SJSA1 (cell line): ENCODE data around the gene RUVBL1. TPM values are rescaled to one million over a fixed set of nuclear protein-coding genes. Genes with fewer than 3 reads are reported as not detected.
"Not testable (repeated sequence)": the region's sequence is repeated elsewhere in the genome, so short reads cannot be mapped to it uniquely, and the experiment has no call there.

Experiments used
- DNase-seq, 2 experiments: peaks; one replicate each; pipeline ENCODE4 v3.0.0-alpha.2; 2015 to 2020; ENCODE audit warnings: low spot score in 2 of 2, low read depth in 1 of 2
- H3K27ac ChIP-seq: fragments of 250-450 bp; sonication (Bioruptor Pico); 2 replicates; pipeline ENCODE4 v1.5.1; 2020; ENCODE audit warnings: mild to moderate bottlenecking, moderate library complexity
- H3K27me3 ChIP-seq: fragments of 250-450 bp; sonication (Bioruptor Pico); replicated peaks from 2 replicates; pipeline ENCODE4 v1.5.1; 2020; ENCODE audit warnings: mild to moderate bottlenecking, moderate library complexity
- H3K36me3 ChIP-seq: fragments of 250-450 bp; sonication (Bioruptor Pico); 2 replicates; pipeline ENCODE4 v1.5.1; 2020; ENCODE audit warnings: mild to moderate bottlenecking
- H3K4me1 ChIP-seq: fragments of 250-450 bp; sonication (Bioruptor Pico); replicated peaks from 2 replicates; pipeline ENCODE4 v1.6.1; 2021; ENCODE audit warnings: mild to moderate bottlenecking
- H3K4me3 ChIP-seq: fragments of 250-450 bp; sonication (Bioruptor Pico); 2 replicates; pipeline ENCODE4 v1.5.1; 2020; ENCODE audit warnings: mild to moderate bottlenecking
- H3K9me3 ChIP-seq: fragments of 250-450 bp; sonication (Bioruptor Pico); replicated peaks from 2 replicates; pipeline ENCODE4 v1.5.1; 2020; ENCODE audit warnings: mild to moderate bottlenecking
- total RNA-seq: library from RNA; depleted of rRNA; stranded (reverse); fragments of >200 nt; shearing (Covaris generic); gene quantifications from 2 replicates; pipeline ENCODE4 v1.2.3, GENCODE V29; 2014; rRNA removed

Gene RUVBL1
- total RNA-seq: 83.8 and 101 TPM in 2 replicates

DNA sequence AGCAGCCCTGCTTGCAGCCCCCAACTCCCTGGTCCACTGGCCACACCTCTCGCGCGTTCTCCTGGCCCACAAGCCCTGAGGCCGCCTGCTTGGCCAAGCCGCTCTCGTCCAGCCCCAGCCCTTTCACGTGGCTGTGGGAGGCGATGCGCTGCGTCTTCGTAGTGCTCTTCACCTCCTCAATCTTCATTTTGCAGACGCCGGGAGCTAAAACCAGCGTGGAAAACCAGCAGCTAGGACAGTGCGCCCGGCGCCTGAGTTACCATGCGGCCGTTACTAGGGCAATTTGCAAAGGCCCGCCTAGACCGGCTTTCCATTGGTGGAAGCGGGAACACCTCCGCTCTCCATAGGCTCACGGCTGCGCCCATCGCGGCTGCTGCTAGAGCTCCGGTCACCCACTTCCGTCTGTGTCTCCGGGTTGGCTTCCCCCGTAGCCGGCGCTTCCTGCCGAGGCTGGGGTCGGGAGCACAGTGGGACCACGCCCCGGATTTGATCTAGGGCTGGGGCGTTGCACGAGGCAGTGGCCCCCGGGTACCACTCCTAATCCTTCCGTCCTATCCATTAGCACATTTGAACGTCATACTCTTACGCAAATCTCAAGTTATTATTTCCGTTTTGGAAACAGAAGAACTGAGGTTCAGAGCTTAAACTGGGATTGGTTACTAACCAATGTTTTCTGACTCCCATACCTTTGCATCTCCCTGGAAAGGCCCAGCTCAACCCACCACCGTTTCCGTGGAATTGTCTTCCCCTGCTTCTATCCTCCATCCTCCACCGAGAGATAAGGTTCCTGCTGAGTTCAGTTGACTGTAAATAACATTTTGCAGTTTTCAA lies at the start of gene RUVBL1:
RUVBL1 (minus strand) TSS at position 275 of the 831 bp plus-strand sequence; CDS start at position 187, 88 bp downstream.
- Histone ChIP-seq H3K27me3 (no peaks in the 10 kb centered on the region), H3K4me1 (peaks cover 14% of the 10 kb centered on the region), H3K9me3 (no peaks in the 10 kb centered on the region), H3K4me3 (peak within 1 kb of the TSS; percentile 73), H3K36me3 (peaks cover 17% of the 10 kb centered on the region), H3K27ac (peak within 1 kb of the TSS; percentile 68)
- DNase-seq: peak; percentile 87 to 98

DNA sequence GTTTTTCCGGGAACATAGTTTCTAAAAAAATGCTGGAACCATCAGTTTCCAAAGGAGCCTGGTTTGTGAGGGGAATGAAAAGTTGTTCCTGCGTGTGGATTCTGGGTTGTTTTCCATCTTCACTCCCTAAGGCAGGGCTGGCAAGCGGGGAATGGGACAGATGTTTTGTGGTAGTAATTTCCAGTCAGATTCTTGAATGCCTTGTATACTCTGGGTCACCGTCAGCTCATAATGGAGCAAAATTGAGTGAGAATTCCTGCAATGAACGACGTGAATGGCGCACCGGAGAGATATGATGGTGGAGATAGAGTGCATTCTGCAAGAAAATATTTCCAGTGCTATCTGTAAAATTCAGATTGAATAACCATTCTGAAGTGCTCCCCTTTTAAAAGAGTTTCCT lies 49.6 kb upstream of the RUVBL1 start:
- Histone ChIP-seq H3K4me3 (no peak overlapping the region), H3K36me3 (no peaks in the 10 kb centered on the region), H3K9me3 (no peaks in the 10 kb centered on the region), H3K27ac (no peak overlapping the region), H3K27me3 (no peaks in the 10 kb centered on the region), H3K4me1 (peaks cover 4% of the 10 kb centered on the region; the same call in 1 of the 2 replicates)
- DNase-seq: no peak

DNA sequence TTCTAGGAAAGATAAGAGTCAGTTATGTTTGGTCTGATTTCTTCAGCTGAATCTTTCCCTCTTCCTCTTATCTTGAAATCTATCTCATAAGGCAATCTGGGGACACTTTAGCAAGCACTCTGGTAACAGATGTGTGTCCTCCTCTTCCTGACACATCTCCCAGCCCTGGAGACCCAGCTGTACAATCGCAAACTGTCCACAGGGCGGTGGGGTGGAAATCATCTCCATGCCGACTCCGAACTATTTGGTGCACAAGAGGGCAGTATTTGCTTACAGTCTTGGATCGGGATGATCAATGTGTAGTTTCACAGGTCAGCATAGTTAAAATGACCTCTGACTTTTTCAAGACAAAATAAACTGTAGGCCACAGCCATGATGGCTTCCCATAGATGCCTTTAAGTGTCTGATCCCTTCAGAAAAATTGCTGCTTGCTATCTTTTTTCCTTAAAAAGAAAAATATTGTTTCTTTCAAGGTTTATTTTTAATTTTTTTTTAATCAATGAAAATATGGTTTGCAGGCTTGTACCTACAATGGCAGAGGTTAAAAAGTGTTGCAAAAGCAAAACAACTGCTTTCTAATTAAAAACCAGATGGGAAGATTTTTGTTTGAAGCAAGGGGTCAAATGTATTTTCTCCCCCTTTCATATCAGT lies 47.4 kb upstream of the RUVBL1 start:
- no peaks in the 10 kb centered on the region for H3K27me3 ChIP-seq
- H3K9me3 ChIP-seq: no peaks in the 10 kb centered on the region
- no peak overlapping the region for H3K4me3 ChIP-seq
- H3K27ac ChIP-seq: no peak overlapping the region
- peak; percentile 48 to 64 for DNase-seq
- H3K4me1 ChIP-seq: no peaks in the 10 kb centered on the region; the same call in 1 of the 2 replicates
- H3K36me3 ChIP-seq: no peaks in the 10 kb centered on the region

DNA sequence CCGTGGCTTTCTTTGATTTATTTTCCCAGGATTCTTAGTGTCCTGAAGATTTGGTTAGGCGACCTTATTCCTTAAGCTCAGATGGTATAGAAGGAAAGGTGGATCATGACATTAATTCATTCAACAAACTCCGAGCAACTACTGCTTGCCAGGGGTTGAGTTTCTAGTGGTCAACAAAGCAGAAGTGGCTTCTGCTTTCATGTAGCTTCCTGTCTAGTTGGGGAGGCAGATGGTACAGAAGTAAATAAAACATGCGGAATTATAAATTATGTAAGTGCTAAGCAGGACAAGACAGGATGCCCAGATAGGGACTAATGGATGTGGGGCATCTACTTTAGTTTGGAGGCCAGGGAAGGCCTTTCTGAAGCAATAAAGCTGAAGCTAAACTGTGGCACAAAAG lies 45.2 kb upstream of the RUVBL1 start:
- H3K9me3 ChIP-seq: no peaks in the 10 kb centered on the region
- no peaks in the 10 kb centered on the region for H3K27me3 ChIP-seq
- no peaks in the 10 kb centered on the region for H3K36me3 ChIP-seq
- H3K27ac ChIP-seq: no peak overlapping the region
- no peak for DNase-seq
- H3K4me3 ChIP-seq: no peak overlapping the region
- H3K4me1 ChIP-seq: no peaks in the 10 kb centered on the region; the same call in 1 of the 2 replicates

DNA sequence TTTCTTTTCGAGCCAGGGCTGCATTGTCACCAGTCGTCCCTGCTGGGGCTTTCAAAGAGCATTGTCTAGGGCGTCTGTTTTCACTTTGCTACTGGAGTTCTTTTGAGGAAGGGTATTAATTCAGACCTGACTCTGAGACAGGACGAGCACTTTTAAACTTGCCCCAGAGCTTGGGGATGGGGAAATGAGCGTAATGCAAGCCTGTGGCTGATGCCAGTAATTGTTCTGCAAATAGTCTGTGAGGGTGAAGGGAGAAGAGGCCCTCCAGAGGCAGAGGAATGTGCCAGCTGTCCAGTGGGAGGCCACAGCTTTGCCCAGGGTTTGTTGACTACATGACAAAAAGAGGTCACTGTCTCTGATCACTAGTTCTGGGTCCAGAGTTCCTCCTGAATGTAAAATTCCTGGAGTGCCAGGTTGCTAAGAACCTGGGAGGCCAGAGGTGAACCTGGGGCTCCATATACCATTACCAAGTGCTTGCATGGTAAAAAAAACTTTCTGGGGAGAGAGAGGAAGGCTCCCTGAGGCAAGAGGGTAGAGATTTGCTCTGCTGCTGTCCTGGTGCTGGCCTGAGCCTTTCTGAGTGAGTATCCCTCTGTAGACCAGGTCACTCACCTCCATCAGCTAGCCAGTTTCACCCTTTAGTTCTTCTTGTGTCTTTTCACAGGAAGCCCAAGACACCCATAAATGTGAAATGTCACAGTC lies 44.5 kb upstream of the RUVBL1 start:
- no peaks in the 10 kb centered on the region for H3K9me3 ChIP-seq
- no peaks in the 10 kb centered on the region; the same call in 1 of the 2 replicates for H3K4me1 ChIP-seq
- no peaks in the 10 kb centered on the region for H3K36me3 ChIP-seq
- H3K4me3 ChIP-seq: no peak overlapping the region
- DNase-seq: peak in 1 of 2 experiments; percentile 7
- no peaks in the 10 kb centered on the region for H3K27me3 ChIP-seq
- no peak overlapping the region for H3K27ac ChIP-seq

DNA sequence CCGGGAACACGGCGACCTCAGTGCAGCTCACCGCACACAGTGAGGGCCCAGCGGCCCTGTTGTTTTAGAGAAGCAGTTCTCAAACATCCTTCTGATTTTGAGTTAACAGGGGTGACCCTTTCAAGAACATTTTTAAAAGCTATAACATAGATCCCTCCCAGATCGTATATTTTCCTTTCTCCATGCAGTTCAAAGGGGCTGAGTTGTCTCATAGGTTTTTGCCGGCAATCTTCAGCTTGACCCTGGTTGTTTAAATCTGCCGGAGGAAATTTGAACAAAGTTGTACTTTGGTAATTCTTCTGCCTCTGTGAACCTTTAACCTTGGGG lies 44.0 kb upstream of the RUVBL1 start:
- no peaks in the 10 kb centered on the region for H3K27me3 ChIP-seq
- no peaks in the 10 kb centered on the region for H3K36me3 ChIP-seq
- no peaks in the 10 kb centered on the region for H3K9me3 ChIP-seq
- H3K4me1 ChIP-seq: no peaks in the 10 kb centered on the region; the same call in 1 of the 2 replicates
- H3K4me3 ChIP-seq: no peak overlapping the region
- DNase-seq: no peak
- H3K27ac ChIP-seq: no peak overlapping the region

DNA sequence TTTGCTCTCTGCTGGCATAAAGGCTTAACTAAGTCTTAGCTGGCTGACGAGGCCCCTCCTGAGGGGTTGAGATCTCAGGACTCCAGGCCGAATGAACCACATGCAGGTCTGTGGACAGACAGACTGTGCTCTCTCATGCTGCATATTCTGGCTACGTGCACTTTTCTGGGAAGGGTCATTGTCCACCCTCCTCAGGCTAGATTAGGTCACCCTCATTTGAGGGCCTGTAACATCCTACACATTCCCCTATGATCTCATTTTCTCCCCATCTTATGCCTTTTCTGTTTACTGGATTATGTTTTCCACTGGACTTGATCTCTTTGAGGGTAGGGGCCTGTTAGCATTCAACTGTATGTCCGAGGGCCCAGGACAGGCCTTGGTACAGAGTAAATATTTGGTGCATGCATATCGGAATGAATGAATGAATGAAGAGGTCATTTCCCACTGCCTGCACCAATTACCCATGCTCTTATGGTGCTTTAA lies 43.4 kb upstream of the RUVBL1 start:
- Histone ChIP-seq H3K27me3 (no peaks in the 10 kb centered on the region), H3K9me3 (no peaks in the 10 kb centered on the region), H3K4me1 (no peaks in the 10 kb centered on the region; the same call in 1 of the 2 replicates), H3K36me3 (no peaks in the 10 kb centered on the region), H3K27ac (no peak overlapping the region), H3K4me3 (no peak overlapping the region)
- no peak for DNase-seq

DNA sequence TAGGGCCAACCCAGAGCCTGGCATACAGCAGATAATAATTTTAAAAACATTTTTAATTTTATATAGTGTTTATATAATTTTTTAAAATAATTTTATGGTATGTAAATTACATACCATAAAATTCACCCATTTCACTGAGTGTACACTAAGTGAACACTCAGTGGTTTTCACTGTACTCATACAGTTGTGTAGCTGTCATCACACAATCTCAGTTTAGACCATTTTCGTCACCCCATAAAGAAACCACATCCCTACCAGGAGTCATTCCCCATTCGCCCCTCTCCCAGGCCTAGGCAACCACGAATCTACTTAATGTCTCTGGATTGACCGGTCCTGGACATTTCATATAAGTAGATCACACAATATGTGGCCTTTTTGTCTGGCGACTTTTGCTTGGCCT lies 39.8 kb upstream of the RUVBL1 start:
- Histone ChIP-seq H3K4me3 (no peak overlapping the region), H3K27me3 (no peaks in the 10 kb centered on the region), H3K9me3 (no peaks in the 10 kb centered on the region), H3K4me1 (no peaks in the 10 kb centered on the region; the same call in 1 of the 2 replicates), H3K36me3 (peaks cover 8% of the 10 kb centered on the region; the same call in 1 of the 2 replicates), H3K27ac (no peak overlapping the region)
- DNase-seq: no peak

DNA sequence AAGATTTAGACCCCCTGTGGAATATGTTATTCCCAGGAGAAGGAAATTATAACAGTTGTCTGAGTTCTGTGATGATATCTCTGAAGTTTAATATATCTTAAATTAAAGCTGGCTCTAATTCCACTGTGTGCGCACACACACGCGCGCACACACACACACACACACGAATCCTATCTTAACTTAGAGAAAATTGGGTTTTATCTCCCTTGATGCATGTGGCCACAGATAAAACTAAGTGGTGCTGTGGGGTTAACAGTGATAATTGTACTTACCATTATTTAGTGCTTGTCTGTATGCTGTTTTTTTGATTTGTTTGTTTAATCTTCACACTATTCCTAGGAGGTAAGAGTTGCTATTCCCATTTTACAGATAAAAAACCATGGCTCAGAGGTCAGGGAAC lies 37.0 kb upstream of the RUVBL1 start:
- Histone ChIP-seq H3K36me3 (peaks cover 34% of the 10 kb centered on the region), H3K27me3 (no peaks in the 10 kb centered on the region), H3K4me3 (no peak overlapping the region), H3K9me3 (no peaks in the 10 kb centered on the region; the same call in 1 of the 2 replicates), H3K4me1 (no peaks in the 10 kb centered on the region), H3K27ac (no peak overlapping the region)
- no peak for DNase-seq

DNA sequence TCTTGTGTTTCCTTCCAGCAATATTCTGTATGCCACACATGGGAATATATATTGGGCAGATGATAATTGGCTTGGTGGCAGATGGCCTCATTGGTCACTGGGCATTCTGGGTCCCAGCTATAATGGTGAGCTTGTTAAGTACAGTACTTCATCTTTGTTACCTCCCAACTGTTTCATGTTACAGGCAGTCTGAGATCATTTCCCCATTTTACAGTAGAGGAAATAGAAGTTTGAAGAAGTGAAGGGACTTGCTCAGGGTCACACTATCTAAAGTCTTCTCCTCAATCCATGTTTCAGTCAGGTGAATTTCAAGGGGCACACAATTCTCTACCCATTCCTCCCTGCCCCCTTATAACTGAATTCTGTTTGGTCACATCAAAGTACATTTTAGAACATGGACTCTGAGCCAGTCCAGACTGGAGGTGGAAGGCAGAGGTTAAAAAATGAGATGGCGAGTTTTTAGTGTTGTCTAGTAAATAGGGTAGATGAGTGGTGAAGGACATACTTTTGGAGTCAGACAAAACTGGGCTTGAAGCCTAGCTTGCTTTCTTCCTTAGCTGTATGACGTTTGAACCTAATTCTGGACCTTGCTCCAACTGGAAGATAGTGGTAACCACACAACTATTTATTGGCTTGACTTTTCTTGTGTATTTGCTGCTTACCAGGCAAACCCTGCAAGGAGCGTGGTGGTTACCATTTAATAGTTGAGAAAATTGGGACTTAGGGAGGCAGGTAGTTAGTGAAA lies 32.2 kb upstream of the RUVBL1 start:
- H3K27me3 ChIP-seq: no peaks in the 10 kb centered on the region
- H3K4me1 ChIP-seq: peaks cover 6% of the 10 kb centered on the region
- peaks cover 39% of the 10 kb centered on the region for H3K36me3 ChIP-seq
- H3K4me3 ChIP-seq: no peak overlapping the region
- DNase-seq: no peak
- no peaks in the 10 kb centered on the region; the same call in 1 of the 2 replicates for H3K9me3 ChIP-seq
- no peak overlapping the region for H3K27ac ChIP-seq

DNA sequence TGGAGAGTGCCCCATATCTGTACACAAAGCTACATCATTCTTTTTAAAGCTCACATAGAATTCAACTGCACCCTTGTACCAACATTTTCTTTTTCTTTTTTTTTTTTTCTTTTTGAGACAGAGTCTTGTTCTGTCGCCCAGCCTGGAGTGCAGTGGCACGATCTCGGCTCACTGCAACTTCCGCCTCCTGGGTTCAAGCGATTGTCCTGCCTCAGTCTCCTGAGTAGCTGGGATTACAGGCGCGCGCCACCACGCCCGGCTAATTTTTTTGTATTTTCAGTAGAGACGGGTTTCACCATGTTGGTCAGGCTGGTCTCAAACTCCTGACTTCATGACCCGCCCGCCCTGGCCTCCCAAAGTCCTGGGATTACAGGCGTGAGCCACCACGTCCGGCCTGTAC lies 30.7 kb upstream of the RUVBL1 start:
- Histone ChIP-seq H3K36me3 (peaks cover 39% of the 10 kb centered on the region), H3K4me3 (peak overlapping the region; percentile 92)
- H3K27me3 ChIP-seq, H3K27ac ChIP-seq, DNase-seq, H3K4me1 ChIP-seq, H3K9me3 ChIP-seq: not testable (repeated sequence)

DNA sequence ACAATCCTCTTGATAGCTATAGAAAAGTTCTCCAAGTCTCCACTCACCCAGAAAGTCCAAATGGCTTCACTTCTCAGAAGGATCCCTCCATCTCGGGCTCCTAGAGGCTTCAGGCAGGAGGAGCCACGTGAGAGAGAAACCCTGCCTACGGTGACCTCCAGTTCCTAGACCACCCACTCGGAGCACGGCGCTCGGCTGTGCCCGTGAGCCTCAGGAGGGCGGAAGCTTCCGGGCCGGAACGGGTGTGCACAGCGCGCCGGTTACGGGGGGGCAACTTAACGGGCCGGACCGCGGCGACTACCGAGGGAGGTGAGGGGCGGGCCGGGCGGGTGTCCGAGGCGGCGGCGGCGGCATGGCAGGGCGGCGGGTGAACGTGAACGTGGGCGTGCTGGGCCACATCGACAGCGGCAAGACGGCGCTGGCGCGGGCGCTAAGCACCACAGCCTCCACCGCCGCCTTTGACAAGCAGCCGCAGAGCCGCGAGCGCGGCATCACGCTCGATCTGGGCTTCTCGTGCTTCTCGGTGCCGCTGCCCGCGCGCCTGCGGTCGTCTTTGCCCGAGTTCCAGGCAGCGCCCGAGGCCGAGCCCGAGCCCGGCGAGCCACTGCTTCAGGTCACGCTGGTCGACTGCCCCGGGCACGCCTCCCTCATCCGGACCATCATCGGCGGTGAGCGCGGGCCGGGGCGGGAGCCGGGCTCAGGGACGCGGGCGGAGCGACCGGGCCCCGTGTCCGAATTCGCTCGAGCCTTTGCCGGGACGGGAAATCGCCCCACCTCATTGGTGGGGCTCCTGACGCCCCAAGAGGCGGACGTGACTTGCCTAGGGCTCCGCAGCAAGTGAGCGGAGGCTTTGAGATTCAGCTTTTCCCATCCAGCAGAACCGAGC lies 29.8 kb upstream of the RUVBL1 start, which contains the start of gene EEFSEC:
EEFSEC (plus strand) TSS at position 326 of the 886 bp plus-strand sequence; CDS start at position 353, 27 bp downstream.
- Histone ChIP-seq H3K27ac (peak within 1 kb of the TSS; percentile 44), H3K4me1 (peaks cover 6% of the 10 kb centered on the region), H3K9me3 (no peaks in the 10 kb centered on the region; the same call in 1 of the 2 replicates), H3K4me3 (peak within 1 kb of the TSS; percentile 92), H3K36me3 (peaks cover 31% of the 10 kb centered on the region), H3K27me3 (no peaks in the 10 kb centered on the region)
- DNase-seq: peak; percentile 80 to 88
